Activated naive CD4-positive, alpha-beta T cell treated with anti-CD3 and anti-CD28 coated beads, Interleukin-2, amount 50 U/mL, for 24 hours (primary cell): ENCODE data around the gene SEBOX.

ENCODE experiments used
- H3K27ac Mint-ChIP-seq: one replicate; pipeline ENCODE4 v1.8.0; 2021; ENCODE audit warnings: mild to moderate bottlenecking, mixed read lengths
- H3K27me3 Mint-ChIP-seq: one replicate; pipeline ENCODE4 v1.8.0; 2021; ENCODE audit warnings: mixed read lengths
- H3K36me3 Mint-ChIP-seq: one replicate; pipeline ENCODE4 v1.8.0; 2021; ENCODE audit warnings: mixed read lengths
- H3K4me1 Mint-ChIP-seq: one replicate; pipeline ENCODE4 v1.8.0; 2021; ENCODE audit warnings: mixed read lengths
- H3K4me3 Mint-ChIP-seq: one replicate; pipeline ENCODE4 v1.8.0; 2021; ENCODE audit warnings: mild to moderate bottlenecking, mixed read lengths
- H3K9me3 Mint-ChIP-seq: one replicate; pipeline ENCODE4 v1.8.0; 2021; ENCODE audit warnings: mixed read lengths

SEBOX gene

DNA sequence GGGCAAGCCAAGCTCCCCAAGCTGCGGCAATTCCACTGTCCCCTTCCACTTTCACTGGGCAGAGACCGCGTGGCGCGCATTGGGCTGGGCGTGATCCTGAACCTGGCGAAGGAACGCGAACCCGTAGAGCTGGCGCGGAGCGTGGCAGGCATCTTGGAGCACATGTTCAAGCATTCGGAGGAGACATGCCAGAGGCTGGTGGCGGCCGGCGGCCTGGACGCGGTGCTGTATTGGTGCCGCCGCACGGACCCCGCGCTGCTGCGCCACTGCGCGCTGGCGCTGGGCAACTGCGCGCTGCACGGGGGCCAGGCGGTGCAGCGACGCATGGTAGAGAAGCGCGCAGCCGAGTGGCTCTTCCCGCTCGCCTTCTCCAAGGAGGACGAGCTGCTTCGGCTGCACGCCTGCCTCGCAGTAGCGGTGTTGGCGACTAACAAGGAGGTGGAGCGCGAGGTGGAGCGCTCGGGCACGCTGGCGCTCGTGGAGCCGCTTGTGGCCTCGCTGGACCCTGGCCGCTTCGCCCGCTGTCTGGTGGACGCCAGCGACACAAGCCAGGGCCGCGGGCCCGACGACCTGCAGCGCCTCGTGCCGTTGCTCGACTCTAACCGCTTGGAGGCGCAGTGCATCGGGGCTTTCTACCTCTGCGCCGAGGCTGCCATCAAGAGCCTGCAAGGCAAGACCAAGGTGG, 16.3 kb upstream of the SEBOX start:
- Mint-ChIP-seq H3K36me3 (peaks cover 6% of the 10 kb centered on the region), H3K27me3 (no peaks in the 10 kb centered on the region), H3K27ac (no peak overlapping the region), H3K4me3 (peak overlapping the region; percentile 49), H3K4me1 (peaks cover 34% of the 10 kb centered on the region), H3K9me3 (no peaks in the 10 kb centered on the region)

GRCh38 chr17:28379814-28380801, 15.1 kb upstream of the SEBOX start:
- Mint-ChIP-seq H3K4me1 (peaks cover 29% of the 10 kb centered on the region), H3K9me3 (no peaks in the 10 kb centered on the region), H3K4me3 (no peak overlapping the region), H3K27ac (no peak overlapping the region), H3K36me3 (peaks cover 6% of the 10 kb centered on the region), H3K27me3 (no peaks in the 10 kb centered on the region)

GRCh38 chr17:28372945-28373274, 7.9 kb upstream of the SEBOX start:
- peak overlapping the region; percentile 68 for H3K27ac Mint-ChIP-seq
- H3K4me3 Mint-ChIP-seq: peak overlapping the region; percentile 85
- no peaks in the 10 kb centered on the region for H3K36me3 Mint-ChIP-seq
- H3K27me3 Mint-ChIP-seq: no peaks in the 10 kb centered on the region
- H3K9me3 Mint-ChIP-seq: no peaks in the 10 kb centered on the region
- H3K4me1 Mint-ChIP-seq: peaks cover 21% of the 10 kb centered on the region

DNA sequence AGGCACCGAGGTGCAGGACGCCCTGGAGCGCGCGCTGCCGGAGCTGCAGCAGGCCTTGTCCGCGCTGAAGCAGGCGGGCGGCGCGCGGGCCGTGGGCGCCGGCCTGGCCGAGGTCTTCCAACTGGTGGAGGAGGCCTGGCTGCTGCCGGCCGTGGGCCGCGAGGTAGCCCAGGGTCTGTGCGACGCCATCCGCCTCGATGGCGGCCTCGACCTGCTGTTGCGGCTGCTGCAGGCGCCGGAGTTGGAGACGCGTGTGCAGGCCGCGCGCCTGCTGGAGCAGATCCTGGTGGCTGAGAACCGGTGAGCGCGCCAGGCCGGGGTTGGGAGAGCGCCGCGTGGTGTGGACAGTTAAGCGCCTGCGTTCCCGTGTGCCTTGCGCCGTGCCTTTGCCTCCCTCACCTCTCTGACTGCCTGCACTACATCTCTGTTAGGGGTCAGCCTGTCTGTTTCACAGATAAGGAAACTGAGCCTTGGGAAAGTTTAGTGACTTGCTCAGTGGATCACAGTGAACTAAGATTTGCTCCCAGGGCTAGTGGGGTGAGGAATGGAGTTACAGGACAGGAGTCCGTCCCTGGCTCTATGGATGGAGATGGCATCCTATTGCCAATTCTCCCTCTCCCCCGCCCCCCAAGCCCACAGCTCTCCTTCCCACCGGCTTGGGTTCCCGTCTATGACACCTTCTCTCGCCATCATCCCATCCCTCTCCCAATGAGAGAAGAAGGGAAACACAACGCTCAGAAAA, 7.4 kb upstream of the SEBOX start:
- Mint-ChIP-seq H3K9me3 (no peaks in the 10 kb centered on the region), H3K4me3 (peak overlapping the region; percentile 96), H3K27me3 (no peaks in the 10 kb centered on the region), H3K27ac (peak overlapping the region; percentile 68), H3K4me1 (peaks cover 21% of the 10 kb centered on the region), H3K36me3 (no peaks in the 10 kb centered on the region)

- H3K27me3 Mint-ChIP-seq: no peaks in the 10 kb centered on the region
- H3K27ac Mint-ChIP-seq: peak within 1 kb of the TSS; percentile 92
- H3K4me3 Mint-ChIP-seq: peak within 1 kb of the TSS; percentile 96
- peaks cover 21% of the 10 kb centered on the region for H3K4me1 Mint-ChIP-seq
- no peaks in the 10 kb centered on the region for H3K9me3 Mint-ChIP-seq
- H3K36me3 Mint-ChIP-seq: no peaks in the 10 kb centered on the region
Observed at GRCh38 chr17:28371245-28372202, 6.5 kb upstream of the SEBOX start, which contains the start of gene SARM1. SARM1 (plus strand) TSS chr17:28371694; CDS start chr17:28372033, 339 bp downstream.

DNA sequence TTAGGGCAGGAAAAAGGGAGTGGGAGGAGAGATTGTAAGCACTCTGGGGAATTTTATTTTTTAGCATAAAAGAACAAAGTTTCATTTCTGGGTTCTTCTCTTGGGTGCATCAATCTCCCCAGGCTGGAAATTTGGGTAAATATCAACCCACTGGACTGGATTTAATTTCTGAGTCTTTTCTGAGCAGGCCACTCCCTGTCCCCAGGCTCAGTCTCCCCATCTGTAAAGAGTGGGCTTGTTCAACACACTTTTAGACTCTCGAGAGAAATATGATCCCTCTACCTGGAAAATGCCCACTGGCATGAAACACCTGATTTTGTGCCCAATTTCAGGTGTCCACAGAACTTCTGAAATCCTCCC, 5.7 kb upstream of the SEBOX start:
- Mint-ChIP-seq H3K27ac (no peak overlapping the region), H3K4me1 (peaks cover 21% of the 10 kb centered on the region), H3K36me3 (no peaks in the 10 kb centered on the region), H3K27me3 (no peaks in the 10 kb centered on the region), H3K9me3 (no peaks in the 10 kb centered on the region), H3K4me3 (peak overlapping the region; percentile 96)

DNA sequence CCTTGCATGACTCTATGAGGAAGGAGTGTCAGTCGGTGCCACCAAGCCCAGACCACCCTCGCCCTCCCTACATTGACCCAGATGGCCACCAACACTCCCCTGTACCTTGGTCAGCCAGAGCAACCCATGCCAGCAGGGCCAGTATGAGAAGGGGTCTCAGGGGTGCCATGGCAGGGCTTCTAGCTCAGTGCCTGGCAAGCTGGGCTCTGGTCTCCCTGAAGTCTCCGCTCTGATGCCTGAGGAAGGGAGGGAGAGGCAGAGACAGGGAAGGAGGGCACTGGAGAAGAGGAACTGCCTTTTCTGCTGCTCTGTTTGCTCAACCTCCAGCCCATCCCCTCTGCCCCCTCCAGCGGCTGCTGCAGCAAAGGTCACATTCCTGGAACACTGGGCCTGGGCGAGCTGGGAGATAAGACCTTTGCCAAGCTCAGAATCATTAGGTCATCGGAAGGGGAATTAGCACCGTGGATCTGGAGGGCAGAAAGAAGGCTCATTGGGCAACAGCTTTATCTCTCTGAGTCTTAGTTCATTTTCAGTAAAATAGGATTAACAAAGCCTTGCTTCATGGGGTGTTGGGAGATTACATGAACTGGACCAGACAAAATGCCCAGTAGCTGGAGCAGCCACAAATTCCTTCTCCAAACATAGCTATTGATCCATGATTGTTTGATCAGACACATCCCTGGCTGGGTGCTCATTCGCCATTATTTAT, 5.2 kb upstream of the SEBOX start, which contains the start of gene VTN:
Gene VTN, minus strand, starts transcription at position 273 of the 709 bp plus-strand sequence. Its CDS starts 104 bp downstream, at position 169.
- Mint-ChIP-seq H3K4me1 (peaks cover 21% of the 10 kb centered on the region), H3K9me3 (no peaks in the 10 kb centered on the region), H3K4me3 (peak within 1 kb of the TSS; percentile 96), H3K36me3 (no peaks in the 10 kb centered on the region), H3K27ac (peak within 1 kb of the TSS; percentile 92), H3K27me3 (no peaks in the 10 kb centered on the region)

GRCh38 chr17:28369684-28370034, 4.7 kb upstream of the SEBOX start:
- Mint-ChIP-seq H3K4me1 (peaks cover 18% of the 10 kb centered on the region), H3K9me3 (no peaks in the 10 kb centered on the region), H3K4me3 (no peak overlapping the region), H3K36me3 (no peaks in the 10 kb centered on the region), H3K27me3 (no peaks in the 10 kb centered on the region), H3K27ac (no peak overlapping the region)

DNA sequence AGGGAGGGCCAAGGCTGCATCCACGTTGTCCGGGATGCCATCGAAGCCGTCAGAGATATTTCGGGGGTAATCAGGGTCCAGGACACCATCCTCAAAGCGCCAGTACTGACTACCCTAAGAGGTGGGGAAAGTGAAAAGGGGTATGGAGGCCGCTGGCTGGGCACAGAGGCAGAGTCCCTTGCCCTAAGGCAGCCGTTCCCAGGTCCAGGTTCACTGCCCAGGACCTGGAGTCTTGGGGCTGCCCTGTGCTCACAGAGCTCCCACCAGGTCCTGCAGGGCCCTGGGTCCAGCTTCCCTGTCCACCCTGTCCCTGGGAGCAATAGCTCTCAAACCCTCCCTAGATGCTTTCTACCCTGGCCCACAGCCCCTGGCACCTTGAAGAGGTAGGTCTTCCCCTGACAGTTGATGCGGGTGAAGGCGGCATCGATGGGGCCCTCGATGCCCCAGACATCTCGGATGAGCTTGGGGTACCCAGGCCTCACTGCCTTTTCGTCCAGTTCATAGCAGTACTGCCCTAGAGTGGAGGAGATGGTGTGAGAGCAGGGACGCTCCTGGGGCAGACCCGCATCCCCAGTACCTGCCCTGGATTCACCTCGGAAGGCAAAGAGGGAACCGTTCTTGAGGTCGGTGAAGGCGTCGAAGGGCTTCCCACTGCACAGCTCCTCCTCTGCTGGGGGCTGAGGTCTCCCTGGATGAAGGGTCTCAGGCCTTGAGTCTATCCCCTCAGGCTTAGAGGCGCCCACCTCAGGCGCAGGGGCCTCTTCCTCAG, 4.1 kb upstream of the SEBOX start:
- Mint-ChIP-seq H3K27me3 (no peaks in the 10 kb centered on the region), H3K4me1 (peaks cover 18% of the 10 kb centered on the region), H3K4me3 (no peak overlapping the region), H3K27ac (no peak overlapping the region), H3K9me3 (no peaks in the 10 kb centered on the region), H3K36me3 (no peaks in the 10 kb centered on the region)

GRCh38 chr17:28368306-28368831, 3.4 kb upstream of the SEBOX start:
- H3K36me3 Mint-ChIP-seq: peaks cover 2% of the 10 kb centered on the region
- no peak overlapping the region for H3K4me3 Mint-ChIP-seq
- H3K27me3 Mint-ChIP-seq: no peaks in the 10 kb centered on the region
- H3K27ac Mint-ChIP-seq: no peak overlapping the region
- no peaks in the 10 kb centered on the region for H3K9me3 Mint-ChIP-seq
- peaks cover 14% of the 10 kb centered on the region for H3K4me1 Mint-ChIP-seq

DNA sequence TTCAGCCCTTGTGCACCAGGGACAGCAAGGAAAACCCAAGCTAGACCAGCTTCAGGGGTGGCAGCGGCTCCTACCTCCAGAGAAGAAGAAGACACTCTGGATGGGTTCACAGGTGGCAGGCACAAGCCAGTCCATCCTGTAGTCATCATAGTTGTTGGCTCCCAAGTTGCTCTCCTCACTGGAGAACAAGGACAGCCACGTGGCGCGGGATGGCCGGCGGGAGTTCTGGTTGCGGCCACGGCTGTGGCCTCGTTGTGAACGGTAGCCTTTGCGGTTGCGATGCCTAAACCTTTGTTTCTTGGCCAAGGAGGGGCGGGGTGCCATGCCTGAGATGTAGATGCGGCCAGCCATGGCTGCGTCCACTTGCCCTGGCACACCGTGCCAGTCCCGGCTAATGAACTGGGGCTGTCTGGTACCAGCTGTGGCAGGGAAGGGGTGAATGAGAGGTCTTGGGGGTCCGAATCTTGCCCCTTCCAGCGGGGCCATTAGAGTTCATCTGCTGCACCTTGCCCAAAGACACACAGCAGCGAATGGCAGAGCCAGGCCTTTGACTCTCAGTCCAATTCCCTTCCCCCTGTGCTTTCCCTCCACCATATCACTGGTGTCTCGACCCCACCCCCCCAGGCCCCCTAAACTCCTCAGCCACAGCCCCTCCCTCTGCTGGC, 2.8 kb upstream of the SEBOX start:
- H3K27me3 Mint-ChIP-seq: no peaks in the 10 kb centered on the region
- H3K36me3 Mint-ChIP-seq: peaks cover 2% of the 10 kb centered on the region
- no peak overlapping the region for H3K27ac Mint-ChIP-seq
- no peak overlapping the region for H3K4me3 Mint-ChIP-seq
- H3K4me1 Mint-ChIP-seq: peaks cover 8% of the 10 kb centered on the region
- no peaks in the 10 kb centered on the region for H3K9me3 Mint-ChIP-seq

- peaks cover 2% of the 10 kb centered on the region for H3K36me3 Mint-ChIP-seq
- peaks cover 5% of the 10 kb centered on the region for H3K4me1 Mint-ChIP-seq
- H3K4me3 Mint-ChIP-seq: no peak overlapping the region
- H3K9me3 Mint-ChIP-seq: no peaks in the 10 kb centered on the region
- H3K27ac Mint-ChIP-seq: peak overlapping the region; percentile 55
- no peaks in the 10 kb centered on the region for H3K27me3 Mint-ChIP-seq
Observed at GRCh38 chr17:28366605-28367004, 1.6 kb upstream of the SEBOX start.

GRCh38 chr17:28365487-28365886, 488 bp upstream of the SEBOX start:
- Mint-ChIP-seq H3K4me1 (no peaks in the 10 kb centered on the region), H3K36me3 (peaks cover 5% of the 10 kb centered on the region), H3K4me3 (no peak overlapping the region), H3K27me3 (no peaks in the 10 kb centered on the region), H3K9me3 (no peaks in the 10 kb centered on the region), H3K27ac (no peak overlapping the region)
